IMR-90 (cell line): Measurements from ENCODE around the gene GRK5. TPM values are rescaled to one million over a fixed set of nuclear protein-coding genes. Genes with fewer than 3 reads are reported as not detected.

Source experiments
- ATAC-seq: fragments of 200-7000 bp; cut with Tn5 transposase; 2 replicates; pipeline ENCODE4 v1.9.1; 2020; ENCODE audit warnings: low read depth, mild to moderate bottlenecking, moderate library complexity
- BruUV-seq: library from RNA; stranded (reverse); fragments of 400-500 nt; replicated peaks from 2 replicates; lab custom pipeline; 2021; lab: Mats Ljungman, UMichigan
- CTCF ChIA-PET: fragments of 300-600 bp; formaldehyde crosslinking; extraction: SDS; loops from one replicate; lab custom pipeline; 2021; ENCODE audit warnings: antibody characterized with exemption; lab: Yijun Ruan, JAX
- POLR2A ChIA-PET: fragments of 300-600 bp; sonication (Branson Sonifier 250); formaldehyde crosslinking; loops from one replicate; lab custom pipeline; 2022; ENCODE audit warnings: antibody characterized with exemption; ENCODE audit not compliant: unreplicated experiment; lab: Charles Lee
- DNase-seq: peaks from one replicate; pipeline ENCODE4 v3.0.0; 2013
- H2AFZ ChIP-seq: replicated peaks from 2 replicates; pipeline ENCODE3; 2013; ENCODE audit warnings: low read length, mild to moderate bottlenecking; ENCODE audit not compliant: poor library complexity
- H2AK5ac ChIP-seq: 2 replicates; pipeline ENCODE4 v1.6.1; 2013; ENCODE audit warnings: low read depth, low read length, inconsistent platforms
- H2AK9ac ChIP-seq: replicated peaks from 2 replicates; pipeline ENCODE3; 2013; ENCODE audit warnings: mild to moderate bottlenecking, low read depth, low read length, moderate library complexity; ENCODE audit not compliant: poor library complexity
- H2BK120ac ChIP-seq: 2 replicates; pipeline ENCODE4 v1.6.1; 2013; ENCODE audit warnings: low read depth, low read length, inconsistent platforms
- H2BK15ac ChIP-seq: 3 replicates; pipeline ENCODE4 v1.6.1; 2013; ENCODE audit warnings: low read depth, low read length, inconsistent platforms
- H2BK20ac ChIP-seq: 2 replicates; pipeline ENCODE4 v1.6.1; 2013; ENCODE audit warnings: low read depth, mild to moderate bottlenecking, inconsistent platforms, low read length, moderate library complexity
- H2BK5ac ChIP-seq: 2 replicates; pipeline ENCODE4 v1.6.1; 2013; ENCODE audit warnings: mild to moderate bottlenecking, low read depth, low read length, inconsistent platforms; ENCODE audit not compliant: poor library complexity, severe bottlenecking
- H3K14ac ChIP-seq: replicated peaks from 2 replicates; pipeline ENCODE4 v1.6.1; 2013; ENCODE audit warnings: low read depth, low read length, inconsistent platforms
- H3K18ac ChIP-seq: 2 replicates; pipeline ENCODE4 v1.6.1; 2013; ENCODE audit warnings: low read depth, low read length, control low read depth
- H3K23ac ChIP-seq: 2 replicates; pipeline ENCODE4 v1.6.1; 2013; ENCODE audit warnings: low read depth, low read length, inconsistent platforms
- H3K27ac ChIP-seq: 2 replicates; pipeline ENCODE4 v1.5.1; 2013; ENCODE audit warnings: mild to moderate bottlenecking, control low read depth, low read length; ENCODE audit not compliant: insufficient read depth
- H3K27me3 ChIP-seq: 2 replicates; pipeline ENCODE4 v1.6.1; 2013; ENCODE audit warnings: low read length; ENCODE audit not compliant: control insufficient read depth, insufficient read depth
- H3K36me3 ChIP-seq: 2 replicates; pipeline ENCODE4 v1.6.1; 2013; ENCODE audit warnings: low read length, mixed read lengths; ENCODE audit not compliant: control insufficient read depth, insufficient read depth
- H3K4ac ChIP-seq: 2 replicates; pipeline ENCODE4 v1.6.1; 2013; ENCODE audit warnings: low read depth, low read length, inconsistent platforms
- H3K4me1 ChIP-seq: 2 replicates; pipeline ENCODE4 v1.6.1; 2013; ENCODE audit warnings: low read length, mixed read lengths; ENCODE audit not compliant: control insufficient read depth, insufficient read depth
- H3K4me2 ChIP-seq: 2 replicates; pipeline ENCODE4 v1.6.1; 2013; ENCODE audit warnings: low read depth, mild to moderate bottlenecking, control low read depth, low read length, moderate library complexity
- H3K4me3 ChIP-seq: 2 replicates; pipeline ENCODE4 v1.5.1; 2013; ENCODE audit warnings: low read depth, mild to moderate bottlenecking, control low read depth, low read length, moderate library complexity; ENCODE audit not compliant: insufficient read depth
- H3K56ac ChIP-seq: 2 replicates; pipeline ENCODE4 v1.6.1; 2013; ENCODE audit warnings: low read length, inconsistent platforms; ENCODE audit not compliant: insufficient read depth; ENCODE audit errors: extremely low read depth
- H3K79me1 ChIP-seq, 2 experiments: 2 replicates each; pipeline ENCODE4 v1.6.1; 2013; ENCODE audit warnings: low read length in 2 of 2, inconsistent platforms in 1 of 2, low read depth in 1 of 2
- H3K9ac ChIP-seq: 2 replicates; pipeline ENCODE4 v1.6.1; 2013; ENCODE audit warnings: low read depth, low read length, control low read depth
- H3K9me1 ChIP-seq: 2 replicates; pipeline ENCODE4 v1.6.1; 2013; ENCODE audit warnings: low read length, inconsistent platforms; ENCODE audit not compliant: insufficient read depth
- H3K9me3 ChIP-seq: 2 replicates; pipeline ENCODE4 v1.6.1; 2013; ENCODE audit warnings: low read length; ENCODE audit not compliant: control insufficient read depth, insufficient read depth
- H4K20me1 ChIP-seq: 2 replicates; pipeline ENCODE4 v1.6.1; 2013; ENCODE audit warnings: low read length, inconsistent platforms; ENCODE audit not compliant: insufficient read depth
- H4K5ac ChIP-seq: 2 replicates; pipeline ENCODE4 v1.6.1; 2013; ENCODE audit warnings: mild to moderate bottlenecking, low read depth, low read length, control low read depth
- H4K8ac ChIP-seq, 2 experiments: 2 replicates each; pipeline ENCODE4 v1.6.1; 2013; ENCODE audit warnings: low read depth in 2 of 2, low read length in 2 of 2, control low read depth in 1 of 2, inconsistent platforms in 1 of 2
- H4K91ac ChIP-seq: 2 replicates; pipeline ENCODE4 v1.6.1; 2013; ENCODE audit warnings: low read depth, low read length, inconsistent platforms; ENCODE audit not compliant: insufficient read depth
- CEBPB ChIP-seq: IDR thresholded peaks from 2 replicates; pipeline ENCODE4 v1.6.1; 2012; ENCODE audit warnings: low read depth, low read length, improper control_type of control experiment
- CHD1 ChIP-seq: IDR thresholded peaks from 2 replicates; pipeline ENCODE4 v1.6.1; 2012; ENCODE audit warnings: low read depth, low read length, improper control_type of control experiment
- CTCF ChIP-seq: conservative IDR thresholded peaks from 2 replicates; pipeline ENCODE4 v1.5.1; 2012; ENCODE audit warnings: mild to moderate bottlenecking, low read depth, low read length, improper control_type of control experiment
- FOS ChIP-seq: fragments of 150-350 bp; IDR thresholded peaks from 2 replicates; pipeline ENCODE4 v1.6.1; 2016; ENCODE audit warnings: low read depth, low read length
- MAFK ChIP-seq: IDR thresholded peaks from 2 replicates; pipeline ENCODE4 v1.6.1; 2012; ENCODE audit warnings: low read depth, low read length, improper control_type of control experiment
- MAZ ChIP-seq: IDR thresholded peaks from 2 replicates; pipeline ENCODE4 v1.6.1; 2012; ENCODE audit warnings: low read depth, mild to moderate bottlenecking, low read length, improper control_type of control experiment, moderate library complexity, borderline replicate concordance
- MXI1 ChIP-seq: IDR thresholded peaks from 2 replicates; pipeline ENCODE4 v1.6.1; 2012; ENCODE audit warnings: low read depth, mild to moderate bottlenecking, low read length, moderate library complexity, borderline replicate concordance
- NFE2L2 ChIP-seq: fragments of 150-350 bp; IDR thresholded peaks from 2 replicates; pipeline ENCODE4 v1.6.1; 2016; ENCODE audit warnings: low read depth, mild to moderate bottlenecking, low read length
- POLR2A ChIP-seq: IDR thresholded peaks from 2 replicates; pipeline ENCODE4 v1.6.1; 2012; ENCODE audit warnings: mild to moderate bottlenecking, low read depth, low read length
- RCOR1 ChIP-seq: IDR thresholded peaks from 2 replicates; pipeline ENCODE4 v1.6.1; 2012; ENCODE audit warnings: mild to moderate bottlenecking, low read length, improper control_type of control experiment; ENCODE audit not compliant: insufficient replicate concordance
- RFX5 ChIP-seq: IDR thresholded peaks from 2 replicates; pipeline ENCODE4 v1.8.0; 2012; ENCODE audit warnings: low read depth, mild to moderate bottlenecking, low read length, moderate library complexity
- SMC3 ChIP-seq: fragments of 150-350 bp; IDR thresholded peaks from 2 replicates; pipeline ENCODE4 v1.6.1; 2016; ENCODE audit warnings: low read depth, mild to moderate bottlenecking, antibody characterized with exemption, low read length, moderate library complexity
- WGBS, 2 experiments: methylation state at CpG; one replicate each; pipeline versions ENCODE4 v1.1.5 to v1.1.7; 2013; ENCODE audit warnings: missing lambda C conversion rate in 2 of 2; ENCODE audit not compliant: insufficient read length in 1 of 2; ENCODE audit errors: extremely low coverage in 2 of 2; 5-methylcytosine and 5-hydroxymethylcytosine counted together
- dilution Hi-C: fragments of 300-500 bp; cut with HindIII; formaldehyde crosslinking; loops from one replicate; pipeline ENCODE4 v1.14.3; 2018; ENCODE audit warnings: low sequenced_read_pairs; ENCODE audit not compliant: unreplicated experiment
- in situ Hi-C: fragments of 300-500 bp; cut with MboI; formaldehyde crosslinking; loops from 3 replicates; pipeline ENCODE4 v1.14.3; 2019; ENCODE audit warnings: low sequenced_read_pairs, inconsistent platforms, mixed read lengths
- intact Hi-C: fragments of 100-400 bp; cut with micrococcal nuclease; formaldehyde crosslinking; loops from 2 replicates; pipeline ENCODE4 v1.10.0; 2022
- polyA plus RNA-seq, 3 experiments: library from polyadenylated mRNA; depleted of rRNA; stranded (reverse); fragments of >200 nt; gene quantifications; 2 replicates each; pipeline ENCODE4 v1.2.3, GENCODE V29; 2012; ENCODE audit warnings: low replicate concordance in 1 of 3
- total RNA-seq: library from RNA; depleted of rRNA; stranded (reverse); fragments of >200 nt; gene quantifications from 2 replicates; pipeline ENCODE4 v1.2.3, GENCODE V29; 2012
- TF ChIP-seq, protein P1 (sequence below): fragments of 150-350 bp; IDR thresholded peaks from 2 replicates; pipeline ENCODE4 v1.6.1; 2017; ENCODE audit warnings: mild to moderate bottlenecking, antibody characterized with exemption, low read length, low read depth
- TF ChIP-seq, protein P2 (sequence below): fragments of 150-350 bp; IDR thresholded peaks from 2 replicates; pipeline ENCODE4 v1.6.1; 2016; ENCODE audit warnings: low read depth, mild to moderate bottlenecking, low read length, moderate library complexity, borderline replicate concordance

The GRK5 gene
- total and polyA plus RNA-seq, 2 of the 4 experiments (the other 2 are of a cell fraction): 12.9 to 16.3 TPM

GRCh38 chr10:119444866-119445265, 237.5 kb downstream of the GRK5 start:
- H2AK5ac ChIP-seq: 0 out of 2 replicates have a peak overlapping the region, but pooled peaks have one; percentile 50
- H4K91ac ChIP-seq: peak overlapping the region; percentile 34; the same call in 1 of the 2 replicates
- no peak overlapping the region for H2AFZ ChIP-seq
- H3K14ac ChIP-seq: no peak overlapping the region
- H3K4ac ChIP-seq: no peak overlapping the region; the same call in 1 of the 2 replicates
- no peak for DNase-seq
- H3K4me1 ChIP-seq: peaks cover 5% of the 10 kb centered on the region; the same call in 1 of the 2 replicates
- no peak overlapping the region for H3K18ac ChIP-seq
- no TSS peak for BruUV-seq
- no peak overlapping the region for H4K5ac ChIP-seq
- no peak overlapping the region for H3K4me2 ChIP-seq
- in situ Hi-C loops: loop anchor here (5.0 kb wide), 1 partner anchor 248 kb away; no protein-coding TSS in a partner anchor
- 100% methylated on average over 1 of the region's 10 CpGs; no CpG with 5 or more reads in 1 of the 2 experiments for WGBS, 2 experiments
- no peak overlapping the region for H3K27ac ChIP-seq
- H4K8ac ChIP-seq: no peak overlapping the region
- TF ChIP-seq, protein P1, sequence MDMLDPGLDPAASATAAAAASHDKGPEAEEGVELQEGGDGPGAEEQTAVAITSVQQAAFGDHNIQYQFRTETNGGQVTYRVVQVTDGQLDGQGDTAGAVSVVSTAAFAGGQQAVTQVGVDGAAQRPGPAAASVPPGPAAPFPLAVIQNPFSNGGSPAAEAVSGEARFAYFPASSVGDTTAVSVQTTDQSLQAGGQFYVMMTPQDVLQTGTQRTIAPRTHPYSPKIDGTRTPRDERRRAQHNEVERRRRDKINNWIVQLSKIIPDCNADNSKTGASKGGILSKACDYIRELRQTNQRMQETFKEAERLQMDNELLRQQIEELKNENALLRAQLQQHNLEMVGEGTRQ: no peak
- TF ChIP-seq, protein P2, sequence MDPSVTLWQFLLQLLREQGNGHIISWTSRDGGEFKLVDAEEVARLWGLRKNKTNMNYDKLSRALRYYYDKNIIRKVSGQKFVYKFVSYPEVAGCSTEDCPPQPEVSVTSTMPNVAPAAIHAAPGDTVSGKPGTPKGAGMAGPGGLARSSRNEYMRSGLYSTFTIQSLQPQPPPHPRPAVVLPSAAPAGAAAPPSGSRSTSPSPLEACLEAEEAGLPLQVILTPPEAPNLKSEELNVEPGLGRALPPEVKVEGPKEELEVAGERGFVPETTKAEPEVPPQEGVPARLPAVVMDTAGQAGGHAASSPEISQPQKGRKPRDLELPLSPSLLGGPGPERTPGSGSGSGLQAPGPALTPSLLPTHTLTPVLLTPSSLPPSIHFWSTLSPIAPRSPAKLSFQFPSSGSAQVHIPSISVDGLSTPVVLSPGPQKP: no peak
- TF ChIP-seq MAFK: no peak
- TF ChIP-seq MAZ: no peak
- TF ChIP-seq CEBPB: no peak
- no peak for TF ChIP-seq RCOR1
- no peak for TF ChIP-seq MXI1
- TF ChIP-seq CTCF: no peak
- no peak for TF ChIP-seq NFE2L2
- no peak for TF ChIP-seq CHD1
- TF ChIP-seq POLR2A: no peak
- no peak for TF ChIP-seq FOS
- no peak for TF ChIP-seq SMC3
- no peak for TF ChIP-seq RFX5
- peaks cover 3 to 8% of the 10 kb centered on the region in 2 experiments; a peak in 2 of 4 replicates for H3K79me1 ChIP-seq
- H2BK120ac ChIP-seq: no peak overlapping the region
- no peaks in the 10 kb centered on the region for H3K27me3 ChIP-seq
- peak overlapping the region; percentile 10 for H2AK9ac ChIP-seq
- ChIA-PET POLR2A (no interaction called here), CTCF (interaction anchor here (0.6 to 2.4 kb wide), 13 partner anchors 13 to 245 kb away, joined by 3 to 31 read pairs (median 3); partner anchors contain the start of gene GRK5)
- no peak overlapping the region for H2BK15ac ChIP-seq
- H4K20me1 ChIP-seq: peaks cover 7% of the 10 kb centered on the region
- H2BK5ac ChIP-seq: no peak overlapping the region
- dilution Hi-C loops: no loop called here
- H3K36me3 ChIP-seq: peaks cover 81% of the 10 kb centered on the region
- H3K9ac ChIP-seq: no peak overlapping the region
- no peaks in the 10 kb centered on the region for H3K9me3 ChIP-seq
- H3K56ac ChIP-seq: no peak overlapping the region
- H3K9me1 ChIP-seq: peaks cover 8% of the 10 kb centered on the region; the same call in 1 of the 2 replicates
- intact Hi-C loops: loop anchor here (1.0 to 5.0 kb wide), 4 partner anchors 97 to 308 kb away; partner anchors contain the start of gene RGS10
- H3K4me3 ChIP-seq: no peak overlapping the region
- H2BK20ac ChIP-seq: no peak overlapping the region
- no peak overlapping the region for H3K23ac ChIP-seq
- peak; percentile 4; the same call in 1 of the 2 replicates for ATAC-seq
